IPS-NIHi11 (cell line): ENCODE data around the gene PCDHGC5.

Experiments used
- DNase-seq: peaks from one replicate; pipeline ENCODE4 v3.0.0; 2012; ENCODE audit warnings: mixed read lengths, low spot score

PCDHGC5 gene

GRCh38 chr5:141529873-141530272 lies 41.0 kb downstream of the PCDHGC5 start:
- DNase-seq, result no peak

- no peak for DNase-seq
Observed at GRCh38 chr5:141532726-141533125, 43.8 kb downstream of the PCDHGC5 start.

GRCh38 chr5:141533897-141534296 lies 45.0 kb downstream of the PCDHGC5 start:
- DNase-seq, result no peak

- DNase-seq, result no peak
Observed at GRCh38 chr5:141534492-141535213, 45.8 kb downstream of the PCDHGC5 start.
